HG02642 (cell line): ENCODE measurements around the gene ADGRL2.

ENCODE experiments used
- ATAC-seq: cut with Tn5 transposase; IDR thresholded peaks from one replicate; pipeline ENCODE4 v1.9.1; 2021; ENCODE audit warnings: mild to moderate bottlenecking; ENCODE audit not compliant: unreplicated experiment, poor library complexity

ADGRL2 gene

DNA sequence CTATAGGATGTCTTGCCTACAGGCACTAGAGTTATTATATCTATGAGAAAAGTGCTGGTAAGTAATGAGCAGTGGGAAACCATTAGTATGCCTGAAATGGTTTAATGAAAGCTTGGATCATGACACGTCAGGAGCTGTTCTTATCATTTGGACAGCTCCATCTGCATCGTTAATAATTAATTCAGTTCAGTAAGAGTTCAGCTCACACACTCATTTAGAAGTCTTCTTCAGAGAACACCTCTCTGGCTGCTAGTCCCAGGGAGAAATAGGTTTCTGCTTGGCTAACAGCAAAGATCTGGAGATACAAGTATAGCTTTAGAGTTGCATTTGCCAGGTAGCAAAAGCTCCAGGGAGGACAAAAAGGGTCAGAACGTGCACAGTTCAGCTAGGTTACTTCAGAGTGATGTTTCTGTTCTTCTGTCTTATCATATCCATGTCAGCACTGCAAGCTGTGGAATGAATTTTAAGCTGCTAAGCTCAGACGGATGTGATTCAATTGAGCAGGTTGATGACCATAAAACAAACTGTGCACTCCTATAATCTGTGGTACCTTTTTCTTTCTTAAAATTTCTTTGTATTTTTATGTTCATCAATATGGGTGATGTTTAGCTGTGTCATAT, 173.6 kb downstream of the ADGRL2 start:
- no peak for ATAC-seq

DNA sequence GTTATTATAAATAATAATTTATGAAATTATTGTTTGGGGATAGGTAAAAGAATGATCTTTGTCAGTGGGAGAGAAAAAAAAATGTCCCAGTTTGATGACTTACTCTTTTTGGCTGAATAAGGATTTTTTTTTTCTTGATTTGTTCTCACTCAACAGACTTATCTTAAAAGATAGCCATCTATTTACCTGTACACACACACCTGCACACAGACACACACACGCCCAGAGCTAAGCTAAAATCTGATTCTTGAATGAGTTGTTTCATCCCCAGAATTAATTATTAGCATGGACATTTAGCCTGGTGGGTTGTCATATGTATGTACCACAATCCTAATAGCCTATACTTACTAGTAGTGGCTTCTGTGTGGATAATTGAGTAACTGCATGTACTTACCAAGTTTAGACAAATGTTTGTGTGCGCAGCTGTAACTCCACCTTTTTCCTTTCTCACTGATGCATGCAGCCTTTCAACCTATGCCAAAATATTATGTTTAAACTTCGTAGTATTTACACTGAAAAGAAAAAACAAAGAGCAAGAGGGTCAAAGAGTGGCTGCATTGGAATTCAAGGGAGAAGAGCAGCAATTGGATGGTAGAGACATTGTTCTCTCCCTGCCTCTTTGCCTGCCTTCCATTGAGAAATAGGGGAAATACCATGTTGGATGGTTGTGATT, 174.3 kb downstream of the ADGRL2 start:
- ATAC-seq, result no peak

DNA sequence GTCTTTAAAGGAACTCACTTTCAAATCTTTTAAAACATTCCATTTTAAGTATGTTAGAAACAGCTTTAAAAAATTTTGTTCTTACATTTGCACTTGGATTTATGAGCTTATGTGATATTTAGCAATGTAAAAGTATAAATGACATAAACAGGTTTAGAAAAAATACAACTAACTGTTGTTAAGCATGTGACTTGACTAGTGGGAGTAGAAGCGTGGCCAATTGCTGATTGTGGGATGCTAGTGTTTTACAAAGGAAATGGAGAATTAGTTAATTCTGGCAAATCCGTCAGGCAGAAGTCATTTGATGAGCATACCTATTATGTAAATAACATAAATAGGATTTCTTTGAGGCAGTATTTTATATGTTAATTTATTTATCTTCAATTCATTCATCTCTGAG, 175.8 kb downstream of the ADGRL2 start:
- no peak for ATAC-seq

DNA sequence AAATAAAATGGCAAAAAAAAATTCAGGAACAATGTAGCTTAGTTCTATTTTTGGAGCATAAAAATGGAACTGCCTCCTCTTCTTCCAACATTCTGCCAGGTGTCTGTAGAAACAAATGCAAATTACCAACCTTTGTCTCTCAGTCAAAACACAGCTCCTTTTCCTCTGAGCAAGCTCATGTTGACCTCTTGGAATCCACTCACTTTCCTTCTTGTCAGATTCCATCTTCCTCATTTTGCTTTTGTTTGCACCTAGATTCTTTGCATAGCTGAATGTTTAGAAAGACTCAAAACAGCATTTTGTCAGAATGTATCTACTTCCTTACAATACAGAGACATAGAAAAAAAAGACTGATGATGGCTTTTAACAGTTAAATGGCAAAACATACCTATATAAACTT, 178.2 kb downstream of the ADGRL2 start:
- no peak for ATAC-seq

DNA sequence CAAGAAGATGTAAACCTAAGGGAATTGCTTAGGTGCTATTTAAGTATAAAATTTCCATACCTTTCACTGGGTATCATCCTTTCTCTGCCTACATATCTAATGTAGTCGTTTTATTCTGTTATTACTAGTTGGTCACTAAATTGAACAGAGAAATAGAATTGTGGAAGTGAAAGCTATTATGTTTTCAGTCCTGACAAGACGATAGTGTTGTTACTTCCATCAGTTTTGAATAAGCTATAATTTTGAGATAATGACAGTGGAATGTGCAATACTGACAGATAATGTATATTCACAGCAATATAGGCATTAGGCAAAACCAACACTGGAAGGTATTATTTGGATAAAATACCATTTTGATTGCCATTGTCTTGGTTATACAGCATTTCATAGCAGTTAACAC, 181.8 kb downstream of the ADGRL2 start:
- no peak for ATAC-seq

DNA sequence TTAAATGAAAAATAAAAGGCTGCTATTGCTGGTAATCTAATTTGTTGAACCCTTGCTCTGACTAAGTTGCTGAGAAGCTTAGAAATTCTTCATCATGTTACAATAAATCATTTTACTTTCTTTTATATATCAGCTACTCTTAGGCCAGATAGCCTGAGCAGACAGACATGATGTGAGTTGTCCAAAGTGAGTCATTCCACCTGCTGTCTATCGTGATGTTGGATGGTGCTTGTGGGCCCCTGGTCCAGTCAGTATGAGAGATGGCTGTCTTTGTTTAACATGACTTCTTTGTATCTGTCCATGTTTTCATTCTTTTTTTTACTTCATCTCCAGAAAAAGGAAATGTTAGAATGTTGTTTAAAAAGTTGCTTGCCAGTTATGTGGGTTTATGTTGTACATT, 188.8 kb downstream of the ADGRL2 start:
- ATAC-seq, result no peak

DNA sequence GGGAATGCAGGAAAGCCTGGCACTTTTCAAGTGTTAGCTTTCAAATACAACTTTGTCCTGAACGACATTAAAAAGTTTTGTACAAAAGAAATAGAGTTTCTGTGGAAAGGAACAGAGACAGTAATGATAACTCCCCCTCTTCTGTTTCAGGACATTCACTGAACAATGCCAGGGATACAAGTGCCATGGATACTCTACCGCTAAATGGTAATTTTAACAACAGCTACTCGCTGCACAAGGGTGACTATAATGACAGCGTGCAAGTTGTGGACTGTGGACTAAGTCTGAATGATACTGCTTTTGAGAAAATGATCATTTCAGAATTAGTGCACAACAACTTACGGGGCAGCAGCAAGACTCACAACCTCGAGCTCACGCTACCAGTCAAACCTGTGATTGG, 189.5 kb downstream of the ADGRL2 start:
- ATAC-seq, result no peak

DNA sequence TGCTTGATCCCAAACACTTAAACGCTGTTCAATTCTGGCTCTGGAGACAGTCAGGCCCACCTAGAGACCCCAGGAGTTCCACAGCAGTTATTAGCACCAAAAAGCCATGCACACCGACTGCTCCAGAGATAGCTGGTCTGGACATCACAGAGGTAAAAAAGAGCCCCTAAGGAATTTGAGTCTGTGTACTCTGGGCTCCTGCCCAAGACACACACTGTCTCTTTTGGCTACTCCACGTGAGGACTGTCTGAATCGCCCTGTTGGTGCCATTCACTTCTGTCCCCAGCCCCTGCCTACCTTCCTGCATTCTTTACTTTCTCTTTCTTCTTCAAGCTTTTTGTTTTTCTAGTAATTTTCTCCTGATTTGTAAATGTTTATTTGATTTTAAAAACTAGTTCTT, 197.4 kb downstream of the ADGRL2 start:
- ATAC-seq, result no peak

DNA sequence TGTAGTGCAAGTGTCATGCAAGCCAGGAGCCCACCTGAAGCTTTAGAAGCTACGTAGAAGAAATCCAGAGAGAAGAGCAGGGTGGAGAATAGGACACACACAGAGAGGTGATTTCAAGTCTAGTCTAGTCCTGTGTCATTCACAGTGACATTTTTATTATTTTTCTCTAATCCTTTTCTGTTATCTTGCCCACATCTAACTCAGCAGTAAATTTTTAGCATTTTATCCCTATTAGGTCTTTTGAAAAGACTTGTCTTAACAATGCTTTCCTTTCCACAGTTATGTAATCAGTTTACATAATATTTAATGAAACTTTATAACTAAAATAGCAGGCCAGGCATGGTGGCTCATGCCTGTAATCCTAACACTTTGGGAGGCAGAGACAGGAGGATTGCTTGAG, 198.6 kb downstream of the ADGRL2 start:
- no peak for ATAC-seq

DNA sequence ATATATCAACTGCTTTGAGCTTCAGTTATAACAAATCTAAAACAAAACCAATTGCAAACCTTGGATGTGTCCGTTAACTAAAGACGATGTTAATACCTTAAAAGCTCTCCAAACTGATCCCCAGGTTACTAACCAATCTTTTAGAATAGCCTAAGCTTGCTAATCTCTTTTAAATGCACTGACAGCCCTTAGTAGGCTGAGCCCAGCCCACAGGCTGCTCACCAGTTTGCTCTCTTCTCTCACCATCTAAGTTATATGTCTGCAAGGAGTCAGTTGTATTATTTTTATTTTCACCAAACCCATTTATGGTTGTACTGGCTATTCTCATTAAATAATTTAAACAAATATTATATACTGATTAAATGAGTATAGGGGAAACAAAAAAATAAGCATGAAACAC, 199.5 kb downstream of the ADGRL2 start:
- ATAC-seq, result no peak

DNA sequence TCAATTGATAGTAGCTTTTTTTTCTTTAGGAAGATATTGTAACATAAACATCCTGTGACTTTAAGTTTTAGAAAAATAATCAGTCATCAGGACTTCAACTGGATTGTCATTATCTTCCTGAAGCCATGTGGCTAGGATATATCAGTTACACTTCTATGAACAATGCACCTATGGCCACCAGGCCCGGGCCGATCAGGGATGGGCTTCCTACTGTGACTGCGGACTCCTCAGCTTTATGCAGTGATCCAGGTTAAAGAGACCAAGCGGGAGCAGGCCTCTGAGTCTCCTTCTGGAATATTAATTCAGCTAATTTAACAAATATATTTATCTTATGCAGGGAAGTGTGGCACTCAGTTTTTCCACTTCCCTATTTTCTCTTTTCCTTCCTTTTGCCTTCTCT, 200.6 kb downstream of the ADGRL2 start:
- ATAC-seq, result no peak

DNA sequence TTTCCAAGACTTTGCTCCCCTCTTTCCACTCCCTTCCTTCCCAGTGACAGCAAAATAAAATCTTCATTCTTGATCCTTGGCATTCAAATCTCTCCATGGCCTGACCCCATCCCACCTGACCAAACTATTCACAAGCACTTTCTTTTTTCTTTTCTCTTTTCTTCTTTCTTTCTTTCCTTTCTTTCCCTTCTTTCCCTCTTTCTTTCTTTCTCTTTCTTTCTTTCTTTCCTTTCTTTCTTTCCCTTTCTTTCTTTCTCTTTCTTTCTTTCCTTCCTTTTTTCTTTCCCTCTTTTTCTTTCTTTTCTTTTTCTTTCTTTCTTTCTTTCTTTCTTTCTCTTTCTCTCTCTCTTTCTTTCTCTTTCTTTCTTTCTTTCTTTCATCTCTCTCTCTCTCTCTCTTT, 207.1 kb downstream of the ADGRL2 start:
- ATAC-seq, result no peak

DNA sequence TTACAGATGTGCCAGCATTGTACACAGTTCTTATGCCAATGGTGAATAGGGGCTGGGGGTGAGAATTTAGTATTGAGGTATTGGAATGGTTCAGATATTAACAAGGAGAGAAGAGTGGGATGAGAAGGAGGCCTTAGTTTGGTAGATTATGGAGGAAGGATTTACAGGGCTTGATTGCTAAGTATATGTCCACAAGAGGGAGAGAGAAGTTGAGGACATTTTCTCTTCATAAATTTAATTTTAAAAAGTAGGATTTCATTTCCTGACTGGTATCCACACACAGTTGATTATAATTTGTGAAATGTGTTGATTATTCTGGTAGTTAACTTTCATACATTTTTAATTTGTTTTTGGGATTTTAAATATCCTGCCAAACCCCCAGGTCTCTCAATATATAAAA, 213.0 kb downstream of the ADGRL2 start:
- ATAC-seq, result no peak

DNA sequence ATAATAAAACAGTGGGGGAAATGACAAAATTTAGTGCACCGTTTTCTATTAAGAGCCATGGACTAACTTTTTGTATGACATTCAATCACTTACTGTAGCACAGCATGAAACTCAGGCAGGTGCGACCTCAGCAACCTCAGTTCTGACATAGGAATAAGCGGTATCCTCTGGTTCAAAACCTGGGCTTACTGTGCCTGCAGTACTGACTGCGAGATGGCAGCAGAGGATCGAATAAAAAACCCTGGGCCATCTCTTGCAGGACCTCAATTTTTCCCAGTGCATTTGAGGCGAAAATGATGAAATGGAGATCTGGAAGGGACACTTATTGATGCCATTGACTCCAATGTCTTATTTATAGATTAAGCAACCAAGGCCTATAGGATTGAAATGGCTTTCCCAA, 214.7 kb downstream of the ADGRL2 start:
- no peak for ATAC-seq

DNA sequence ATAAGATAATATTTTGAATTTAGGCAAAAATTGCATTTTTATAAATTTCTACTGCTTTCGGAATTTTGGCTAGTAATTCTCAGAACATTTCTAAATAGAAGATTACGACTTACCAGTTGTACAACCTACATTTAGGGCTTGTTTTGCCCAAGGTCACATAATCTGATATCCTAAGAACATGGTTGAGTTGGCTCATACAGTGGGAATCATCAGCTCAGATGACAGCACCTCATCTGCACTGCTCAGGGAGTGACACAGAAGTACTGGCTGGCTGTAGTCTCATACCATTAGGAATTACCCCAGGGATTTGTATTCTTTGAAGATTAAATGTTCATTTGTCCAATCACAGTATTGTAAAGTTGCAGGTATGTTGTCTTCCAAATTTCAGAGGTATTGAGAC, 217.6 kb downstream of the ADGRL2 start:
- no peak for ATAC-seq

DNA sequence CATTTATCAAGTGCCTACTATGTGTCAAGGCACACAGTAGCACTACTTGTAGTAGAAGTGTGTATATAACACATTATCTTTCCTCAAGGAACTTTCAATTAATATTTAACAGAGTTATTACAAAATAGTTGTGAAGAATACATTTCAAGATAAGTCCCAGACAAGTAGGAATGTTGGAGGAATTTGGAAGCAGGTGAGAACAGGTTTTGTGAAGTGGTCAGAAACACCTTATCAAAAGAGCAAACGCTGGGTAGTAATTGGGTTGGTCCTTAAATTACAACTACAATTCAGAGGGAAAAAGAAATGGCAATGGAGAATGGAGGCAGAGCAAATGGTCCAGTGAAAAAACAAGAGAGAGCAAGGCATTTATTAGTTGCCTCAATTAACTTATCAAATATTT, 218.8 kb downstream of the ADGRL2 start:
- ATAC-seq, result no peak

DNA sequence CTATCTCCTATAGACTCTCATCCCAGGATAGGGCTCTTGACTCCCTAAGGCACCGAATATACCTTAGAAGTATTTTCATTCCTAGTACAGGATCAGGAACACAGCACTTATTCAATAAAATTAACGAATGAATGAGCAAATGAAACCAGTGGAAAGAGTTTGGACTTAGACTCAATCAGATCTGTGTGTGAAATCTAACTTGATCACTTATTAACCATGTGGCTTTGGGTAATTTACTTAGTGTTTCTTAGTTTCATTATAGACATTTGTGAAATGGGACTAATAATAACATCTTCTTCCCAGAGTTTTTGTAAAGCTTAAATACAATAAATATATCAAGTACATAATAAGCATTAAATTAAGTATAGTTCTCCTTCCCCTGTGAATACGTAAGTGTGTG, 230.1 kb downstream of the ADGRL2 start:
- ATAC-seq, result no peak

DNA sequence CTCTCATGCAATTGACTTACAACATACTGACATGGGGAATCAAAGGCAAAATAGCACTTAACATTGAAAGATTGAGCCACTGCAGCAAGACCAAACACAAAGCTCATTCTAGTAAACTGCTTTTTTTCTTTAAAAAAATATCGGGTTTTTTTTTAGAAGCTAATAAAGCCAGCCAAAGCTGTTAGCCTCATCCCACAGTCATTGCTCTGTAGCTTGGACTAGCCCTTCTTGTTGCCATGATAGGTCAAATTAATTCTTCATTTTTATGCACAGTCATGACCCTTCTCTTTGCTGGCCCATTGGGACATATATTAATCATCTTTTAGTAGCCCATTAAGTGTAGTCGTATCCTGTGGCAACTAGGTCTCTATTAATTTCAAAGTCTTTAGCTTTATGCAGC, 231.3 kb downstream of the ADGRL2 start:
- no peak for ATAC-seq

DNA sequence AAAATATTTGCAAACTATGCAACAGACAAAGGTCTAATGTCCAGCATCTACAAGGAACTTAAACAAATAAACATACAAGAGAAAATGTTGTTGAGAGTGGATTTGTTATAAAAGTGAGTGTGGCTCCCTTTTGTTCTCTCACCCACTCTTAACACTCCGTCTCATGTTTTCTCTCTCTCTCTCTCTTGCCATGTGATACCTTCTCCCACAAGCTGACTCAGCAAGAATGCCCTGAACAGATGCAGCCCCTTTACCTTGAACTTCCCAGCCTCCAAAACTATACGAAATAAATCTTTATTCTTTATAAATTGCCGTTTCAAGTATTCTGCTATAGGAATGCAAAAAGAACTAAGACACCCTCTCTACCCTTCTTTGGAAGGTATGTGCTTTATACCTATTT, 234.1 kb downstream of the ADGRL2 start:
- ATAC-seq, result no peak
